GM12878 (cell line): ENCODE data around the gene TES. TPM values are rescaled to one million over a fixed set of nuclear protein-coding genes. Genes with fewer than 3 reads are reported as not detected.

Source experiments
- ATAC-seq: fragments of 200-7000 bp; cut with Tn5 transposase; 3 replicates; pipeline ENCODE4 v1.9.1; 2020; ENCODE audit warnings: mild to moderate bottlenecking, moderate library complexity
- BruUV-seq: library from RNA; stranded (reverse); fragments of 400-500 nt; replicated peaks from 2 replicates; lab custom pipeline; 2021; lab: Mats Ljungman, UMichigan
- CTCF ChIA-PET: fragments of 300-600 bp; sonication (Branson Sonifier 250); formaldehyde crosslinking; extraction: SDS; loops from one replicate; lab custom pipeline; 2021; ENCODE audit warnings: inconsistent platforms; lab: Yijun Ruan, JAX
- POLR2A ChIA-PET: fragments of 350-600 bp; formaldehyde crosslinking; extraction: SDS; loops from one replicate; lab custom pipeline; 2021; ENCODE audit warnings: inconsistent platforms; lab: Charles Lee
- RAD21 ChIA-PET: fragments of 300-600 bp; sonication (Branson Sonifier 250); formaldehyde crosslinking; loops from one replicate; lab custom pipeline; 2023; ENCODE audit warnings: antibody characterized with exemption; ENCODE audit not compliant: unreplicated experiment; lab: Charles Lee
- SMC1A ChIA-PET: fragments of 300-600 bp; sonication (Branson Sonifier 250); formaldehyde crosslinking; loops from one replicate; lab custom pipeline; 2023; ENCODE audit not compliant: unreplicated experiment, uncharacterized antibody; lab: Charles Lee
- DNase-seq: peaks from one replicate; pipeline ENCODE4 v3.0.0-alpha.2; 2011; ENCODE audit warnings: low read depth, low spot score
- FAIRE-seq: peaks from 3 replicates; lab custom pipeline; 2011; peaks lifted over from hg19 to GRCh38; lab: Jason Lieb, UNC
- H2AFZ ChIP-seq: 2 replicates; pipeline ENCODE4 v1.6.0; 2011; ENCODE audit warnings: low read depth, low read length, control low read depth; ENCODE audit not compliant: control insufficient read depth
- H3K27ac ChIP-seq: 2 replicates; pipeline ENCODE4 v1.5.1; 2011; ENCODE audit warnings: control low read depth; ENCODE audit not compliant: control insufficient read depth, insufficient read depth
- H3K27me3 ChIP-seq, 2 experiments: replicated peaks in 1 of 2; 2 replicates each; pipeline versions ENCODE4 v1.6.0 to v1.6.1; 2011; ENCODE audit warnings: low read length in 1 of 2; ENCODE audit not compliant: control insufficient read depth in 2 of 2, insufficient read depth in 2 of 2
- H3K36me3 ChIP-seq, 2 experiments: 2 replicates each; pipeline ENCODE4 v1.5.1; 2011; ENCODE audit warnings: low read length in 1 of 2; ENCODE audit not compliant: control insufficient read depth in 2 of 2, insufficient read depth in 2 of 2
- H3K4me1 ChIP-seq: 2 replicates; pipeline ENCODE4 v1.6.1; 2011; ENCODE audit warnings: mild to moderate bottlenecking, low read length, moderate library complexity, mixed read lengths; ENCODE audit not compliant: control insufficient read depth, insufficient read depth
- H3K4me2 ChIP-seq: 2 replicates; pipeline ENCODE4 v1.6.0; 2011; ENCODE audit warnings: control low read depth; ENCODE audit not compliant: control insufficient read depth, insufficient read depth
- H3K4me3 ChIP-seq: fragments of 200-600 bp; sonication (generic); 2 replicates; pipeline ENCODE4 v1.5.1; 2016
- H3K79me2 ChIP-seq: 2 replicates; pipeline ENCODE4 v1.6.0; 2011; ENCODE audit warnings: low read length; ENCODE audit not compliant: control insufficient read depth, insufficient read depth
- H3K9ac ChIP-seq: 2 replicates; pipeline ENCODE4 v1.8.0; 2011; ENCODE audit warnings: low read length, control low read depth, mixed read lengths; ENCODE audit not compliant: control insufficient read depth, insufficient read depth
- H3K9me3 ChIP-seq: replicated peaks from 3 replicates; pipeline ENCODE4 v1.5.1; 2011; ENCODE audit warnings: mild to moderate bottlenecking, low read length; ENCODE audit not compliant: control insufficient read depth, insufficient read depth
- H4K20me1 ChIP-seq: 2 replicates; pipeline ENCODE4 v1.6.0; 2011; ENCODE audit not compliant: control insufficient read depth, insufficient read depth
- CBFB ChIP-seq: IDR thresholded peaks from 2 replicates; pipeline ENCODE4 v1.6.1; 2016; ENCODE audit warnings: antibody characterized with exemption, low read depth
- CBX5 ChIP-seq: sonication (generic); IDR thresholded peaks from 2 replicates; pipeline ENCODE4 v1.6.1; 2016; ENCODE audit warnings: low read depth, moderate library complexity, mild to moderate bottlenecking, inconsistent platforms
- CHD2 ChIP-seq: IDR thresholded peaks from 2 replicates; pipeline ENCODE4 v1.6.1; 2011; ENCODE audit warnings: low read depth, low read length, improper control_type of control experiment, borderline replicate concordance
- DPF2 ChIP-seq: fragments of 450-650 bp; IDR thresholded peaks from 2 replicates; pipeline ENCODE4 v1.6.1; 2017; ENCODE audit warnings: mild to moderate bottlenecking
- FOXK2 ChIP-seq: fragments of 450-650 bp; IDR thresholded peaks from 2 replicates; pipeline ENCODE4 v1.6.1; 2017; ENCODE audit warnings: mild to moderate bottlenecking, moderate library complexity
- NRF1 ChIP-seq: conservative IDR thresholded peaks from 2 replicates; pipeline ENCODE4 v1.6.1; 2011; ENCODE audit warnings: mild to moderate bottlenecking, low read depth, low read length, improper control_type of control experiment
- SP1 ChIP-seq: IDR thresholded peaks from one replicate; pipeline ENCODE4 v1.6.1; 2011; ENCODE audit warnings: low read depth, low read length
- SREBF2 ChIP-seq: IDR thresholded peaks from 2 replicates; pipeline ENCODE4 v1.6.1; 2012; ENCODE audit warnings: mild to moderate bottlenecking, low read length
- SRF ChIP-seq, 2 experiments: IDR thresholded peaks; 2 replicates each; pipeline ENCODE4 v1.6.1; 2011; ENCODE audit warnings: low read depth in 2 of 2, low read length in 2 of 2, mild to moderate bottlenecking in 1 of 2, moderate library complexity in 1 of 2
- STAT1 ChIP-seq: fragments of 450-650 bp; conservative IDR thresholded peaks from 2 replicates; pipeline ENCODE4 v1.6.1; 2014; ENCODE audit warnings: antibody characterized with exemption, mild to moderate bottlenecking
- SUPT20H ChIP-seq: IDR thresholded peaks from 2 replicates; pipeline ENCODE4 v1.6.1; 2011; ENCODE audit warnings: low read depth, mild to moderate bottlenecking, low read length, moderate library complexity, borderline replicate concordance; ENCODE audit not compliant: control insufficient read depth
- TAF1 ChIP-seq: IDR thresholded peaks from 2 replicates; pipeline ENCODE4 v1.6.1; 2011; ENCODE audit warnings: mild to moderate bottlenecking, low read depth, low read length, borderline replicate concordance
- YY1 ChIP-seq: IDR thresholded peaks from 2 replicates; pipeline ENCODE4 v1.6.1; 2011; ENCODE audit warnings: low read depth, mild to moderate bottlenecking, low read length
- ZNF217 ChIP-seq: fragments of 450-650 bp; IDR thresholded peaks from 2 replicates; pipeline ENCODE4 v1.6.1; 2017; ENCODE audit warnings: antibody characterized with exemption, mild to moderate bottlenecking
- WGBS: methylation state at CpG from one replicate; pipeline ENCODE4 v1.1.6; 2016; ENCODE audit warnings: low lambda C conversion rate; ENCODE audit not compliant: insufficient replicate concordance, insufficient coverage; ENCODE audit errors: missing lambda C conversion rate; 5-methylcytosine and 5-hydroxymethylcytosine counted together
- in situ Hi-C: fragments of 300-500 bp; cut with MboI; formaldehyde crosslinking; loops from 9 replicates; pipeline ENCODE4 v1.14.3; 2018; ENCODE audit warnings: mixed read lengths
- intact Hi-C: fragments of 100-400 bp; cut with micrococcal nuclease; formaldehyde crosslinking; loops from one replicate; pipeline ENCODE4 v1.14.2; 2022; ENCODE audit not compliant: unreplicated experiment
- polyA plus RNA-seq, 11 experiments: library from polyadenylated mRNA; depleted of rRNA in 4 of 11; unstranded in 6 of 11; stranded (reverse) in 5 of 11; fragments of >200 nt; fragmentation: Nextera tagmentation in 4 of 11; fragmentation: Illumina TruSeq in 1 of 11; extraction: Ambion mirVana in 4 of 11; extraction: Trizol in 1 of 11; gene quantifications; 1 replicate in 1 of 11; 2 replicates in 10 of 11; pipeline versions ENCODE4 v1.2.1 to v1.2.3, GENCODE V29; 2011 to 2016; ENCODE audit warnings: inconsistent platforms in 2 of 11, missing spikeins in 2 of 11, low read depth in 1 of 11
- total RNA-seq, 4 experiments: library from RNA; depleted of rRNA in 3 of 4; stranded (reverse); fragments of >200 nt in 3 of 4; fragmentation: Illumina TruSeq in 1 of 4; extraction: Trizol in 1 of 4; gene quantifications; 2 replicates each; pipeline versions ENCODE4 v1.2.1 to v1.2.3, GENCODE V29; 2013 to 2021
- TF ChIP-seq, protein P1 (sequence below): fragments of 450-650 bp; conservative IDR thresholded peaks from 2 replicates; pipeline ENCODE4 v1.6.1; 2017; ENCODE audit warnings: mild to moderate bottlenecking, moderate library complexity
- TF ChIP-seq, protein P2 (sequence below): IDR thresholded peaks from 2 replicates; pipeline ENCODE4 v1.6.1; 2011; ENCODE audit warnings: low read depth, low read length, improper control_type of control experiment, borderline replicate concordance
- TF ChIP-seq, protein P3 (sequence below): IDR thresholded peaks from 2 replicates; pipeline ENCODE4 v1.6.1; 2011; ENCODE audit warnings: borderline replicate concordance, low read depth, mild to moderate bottlenecking, moderate library complexity, mixed read lengths, low read length; ENCODE audit not compliant: insufficient read depth; ENCODE audit errors: extremely low read length
- TF ChIP-seq, protein P4 (sequence below): IDR thresholded peaks from 2 replicates; pipeline ENCODE4 v1.6.1; 2011; ENCODE audit warnings: low read depth, mild to moderate bottlenecking, low read length, moderate library complexity, borderline replicate concordance; ENCODE audit errors: extremely low read depth

The TES gene
- total and polyA plus RNA-seq, 10 of the 15 experiments (the other 5 are each of a cell fraction or from before 2014, with no cell fraction given), result 31.2 to 77.5 (median 59.2) TPM

DNA sequence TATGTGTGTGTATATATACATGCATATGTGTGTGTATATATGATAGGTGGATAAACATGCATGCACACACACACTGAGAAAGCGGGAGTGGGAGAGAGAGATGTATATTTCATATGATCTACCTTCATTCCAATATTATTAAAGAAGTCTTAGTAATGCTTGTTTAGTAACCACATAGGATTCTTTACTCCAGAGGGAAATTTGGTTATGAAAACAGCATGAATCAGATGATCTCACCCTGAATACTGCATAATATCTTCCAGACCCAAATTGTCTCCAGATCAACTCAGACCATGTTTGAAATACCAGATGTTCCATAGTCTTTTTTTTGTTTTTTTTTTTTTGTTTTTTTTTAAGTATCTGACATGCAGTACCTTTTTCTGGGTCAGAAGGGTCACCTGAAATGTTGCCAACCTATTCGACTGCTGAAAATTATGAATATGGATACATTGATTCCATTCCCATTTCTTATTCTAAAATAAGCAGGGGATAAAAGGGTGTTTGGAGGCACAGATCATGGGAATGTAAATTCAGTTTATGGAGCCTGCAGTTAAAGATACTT is 17.4 kb downstream of the TES start:
- ATAC-seq (no peak), DNase-seq (no peak), FAIRE-seq (no peak)
- H3K27me3 ChIP-seq, result no peaks in the 10 kb centered on the region
- in situ Hi-C loops, result no loop called here
- H3K9me3 ChIP-seq, result no peaks in the 10 kb centered on the region
- POLR2A ChIA-PET, result no interaction called here
- H3K9ac ChIP-seq, result no peak overlapping the region
- intact Hi-C loops, result no loop called here
- RAD21 ChIA-PET, result no interaction called here
- peaks cover 94% of the 10 kb centered on the region for H3K79me2 ChIP-seq
- no peak overlapping the region for H2AFZ ChIP-seq
- CTCF ChIA-PET, result interaction anchor here (1.0 to 6.4 kb wide), 4 partner anchors 8 to 89 kb away, joined by 3 to 76 read pairs (median 14); no protein-coding TSS in a partner anchor
- no peaks in the 10 kb centered on the region for H4K20me1 ChIP-seq
- SMC1A ChIA-PET, result interaction anchor here (0.8 to 10.5 kb wide), 3 partner anchors 14 to 59 kb away, joined by 3 to 188 read pairs (median 4); no protein-coding TSS in a partner anchor
- no TSS peak for BruUV-seq
- H3K36me3 ChIP-seq, result no peaks in the 10 kb centered on the region
- no peak overlapping the region for H3K27ac ChIP-seq
- WGBS, result 100% methylated on average over 2 of the region's 2 CpGs
- no peak overlapping the region for H3K4me3 ChIP-seq
- peaks cover 24% of the 10 kb centered on the region for H3K4me1 ChIP-seq
- no peak overlapping the region; the same call in 1 of the 2 replicates for H3K4me2 ChIP-seq
- TF ChIP-seq STAT1 (no peak), SUPT20H (no peak), YY1 (no peak), CBFB (no peak), TAF1 (no peak), NRF1 (no peak), SRF (IDR thresholded peaks at IDR 0.05; ENCODE audit: low read depth in 2 of 2, low read length in 2 of 2) (no peak), SREBF2 (no peak), FOXK2 (no peak), DPF2 (no peak), CHD2 (no peak), CBX5 (no peak), SP1 (no peak), ZNF217 (no peak)
- TF ChIP-seq, protein P1, sequence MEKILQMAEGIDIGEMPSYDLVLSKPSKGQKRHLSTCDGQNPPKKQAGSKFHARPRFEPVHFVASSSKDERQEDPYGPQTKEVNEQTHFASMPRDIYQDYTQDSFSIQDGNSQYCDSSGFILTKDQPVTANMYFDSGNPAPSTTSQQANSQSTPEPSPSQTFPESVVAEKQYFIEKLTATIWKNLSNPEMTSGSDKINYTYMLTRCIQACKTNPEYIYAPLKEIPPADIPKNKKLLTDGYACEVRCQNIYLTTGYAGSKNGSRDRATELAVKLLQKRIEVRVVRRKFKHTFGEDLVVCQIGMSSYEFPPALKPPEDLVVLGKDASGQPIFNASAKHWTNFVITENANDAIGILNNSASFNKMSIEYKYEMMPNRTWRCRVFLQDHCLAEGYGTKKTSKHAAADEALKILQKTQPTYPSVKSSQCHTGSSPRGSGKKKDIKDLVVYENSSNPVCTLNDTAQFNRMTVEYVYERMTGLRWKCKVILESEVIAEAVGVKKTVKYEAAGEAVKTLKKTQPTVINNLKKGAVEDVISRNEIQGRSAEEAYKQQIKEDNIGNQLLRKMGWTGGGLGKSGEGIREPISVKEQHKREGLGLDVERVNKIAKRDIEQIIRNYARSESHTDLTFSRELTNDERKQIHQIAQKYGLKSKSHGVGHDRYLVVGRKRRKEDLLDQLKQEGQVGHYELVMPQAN, result no peak
- TF ChIP-seq, protein P2, sequence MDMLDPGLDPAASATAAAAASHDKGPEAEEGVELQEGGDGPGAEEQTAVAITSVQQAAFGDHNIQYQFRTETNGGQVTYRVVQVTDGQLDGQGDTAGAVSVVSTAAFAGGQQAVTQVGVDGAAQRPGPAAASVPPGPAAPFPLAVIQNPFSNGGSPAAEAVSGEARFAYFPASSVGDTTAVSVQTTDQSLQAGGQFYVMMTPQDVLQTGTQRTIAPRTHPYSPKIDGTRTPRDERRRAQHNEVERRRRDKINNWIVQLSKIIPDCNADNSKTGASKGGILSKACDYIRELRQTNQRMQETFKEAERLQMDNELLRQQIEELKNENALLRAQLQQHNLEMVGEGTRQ, result no peak
- TF ChIP-seq, protein P3, sequence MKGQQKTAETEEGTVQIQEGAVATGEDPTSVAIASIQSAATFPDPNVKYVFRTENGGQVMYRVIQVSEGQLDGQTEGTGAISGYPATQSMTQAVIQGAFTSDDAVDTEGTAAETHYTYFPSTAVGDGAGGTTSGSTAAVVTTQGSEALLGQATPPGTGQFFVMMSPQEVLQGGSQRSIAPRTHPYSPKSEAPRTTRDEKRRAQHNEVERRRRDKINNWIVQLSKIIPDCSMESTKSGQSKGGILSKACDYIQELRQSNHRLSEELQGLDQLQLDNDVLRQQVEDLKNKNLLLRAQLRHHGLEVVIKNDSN, result no peak
- TF ChIP-seq, protein P4, sequence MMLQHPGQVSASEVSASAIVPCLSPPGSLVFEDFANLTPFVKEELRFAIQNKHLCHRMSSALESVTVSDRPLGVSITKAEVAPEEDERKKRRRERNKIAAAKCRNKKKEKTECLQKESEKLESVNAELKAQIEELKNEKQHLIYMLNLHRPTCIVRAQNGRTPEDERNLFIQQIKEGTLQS, result no peak
